Germinal center (tissue), 1 donor: ENCODE measurements around the gene FAM83F.
"Not testable (repeated sequence)": the region's sequence is repeated elsewhere in the genome, so short reads cannot be mapped to it uniquely, and the experiment has no call there.

Source experiments
- DNase-seq: peaks from one replicate; pipeline ENCODE4 v3.0.0; 2012; ENCODE audit warnings: mixed read lengths, low spot score

FAM83F gene

GRCh38 chr22:39965748-39966147, 29.0 kb upstream of the FAM83F start:
- no peak for DNase-seq

DNA sequence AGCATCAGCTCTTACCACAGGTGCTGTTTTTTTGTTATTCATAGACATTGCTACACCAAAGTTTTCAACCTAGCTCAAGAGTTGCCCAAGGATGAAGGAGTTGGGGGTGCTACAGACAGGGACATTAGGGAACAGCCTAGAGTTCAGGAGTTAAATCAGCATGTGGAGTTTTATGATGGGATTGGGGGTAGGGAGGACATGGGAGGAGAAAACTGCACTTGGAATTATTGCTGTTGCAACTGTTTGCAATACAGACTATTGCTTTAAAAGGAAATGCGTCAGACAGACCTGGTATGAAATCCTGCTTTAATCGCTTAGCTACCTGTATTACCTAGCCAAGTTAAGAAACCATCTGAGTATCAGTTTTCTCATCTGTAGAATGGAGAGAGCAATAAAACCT, 28.3 kb upstream of the FAM83F start:
- no peak for DNase-seq

GRCh38 chr22:39967103-39967829, 27.5 kb upstream of the FAM83F start:
- no peak for DNase-seq

- DNase-seq: no peak
Measured at GRCh38 chr22:39967996-39968972, 26.5 kb upstream of the FAM83F start.

DNA sequence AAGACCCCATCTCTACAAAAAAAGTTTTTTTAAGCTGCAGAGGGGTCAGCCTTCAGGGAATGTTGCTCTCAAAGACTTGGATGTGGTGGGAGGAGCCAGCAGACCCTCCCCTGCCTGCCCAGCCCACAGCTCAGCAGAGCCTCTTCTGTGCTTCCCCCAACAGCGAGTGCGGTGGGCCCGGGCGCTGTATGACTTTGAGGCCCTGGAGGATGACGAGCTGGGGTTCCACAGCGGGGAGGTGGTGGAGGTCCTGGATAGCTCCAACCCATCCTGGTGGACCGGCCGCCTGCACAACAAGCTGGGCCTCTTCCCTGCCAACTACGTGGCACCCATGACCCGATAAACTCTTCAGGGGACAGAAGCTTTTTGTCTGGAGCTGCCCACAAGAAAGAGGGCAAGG, 24.0 kb upstream of the FAM83F start:
- no peak for DNase-seq

DNA sequence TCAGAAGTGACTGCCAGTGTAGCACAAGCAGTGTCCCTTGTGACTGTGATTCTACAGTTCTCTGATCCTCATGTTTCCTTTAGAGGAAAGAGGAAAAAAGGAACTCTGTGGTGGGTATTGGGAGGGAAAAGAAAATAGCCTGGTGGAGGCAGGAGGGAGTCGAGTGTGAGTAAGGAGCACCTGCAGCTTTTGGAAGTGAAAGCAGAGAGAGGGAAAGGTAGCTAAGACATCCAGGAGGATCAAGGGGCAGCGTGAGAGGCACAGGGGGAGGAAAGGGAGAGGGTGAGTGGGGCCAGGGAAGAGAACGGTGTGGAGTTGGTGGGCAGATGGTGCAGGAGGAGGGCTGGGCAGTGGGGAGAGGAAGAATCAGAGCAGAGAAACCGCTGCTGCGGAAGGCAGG, 22.1 kb upstream of the FAM83F start:
- DNase-seq: no peak

DNA sequence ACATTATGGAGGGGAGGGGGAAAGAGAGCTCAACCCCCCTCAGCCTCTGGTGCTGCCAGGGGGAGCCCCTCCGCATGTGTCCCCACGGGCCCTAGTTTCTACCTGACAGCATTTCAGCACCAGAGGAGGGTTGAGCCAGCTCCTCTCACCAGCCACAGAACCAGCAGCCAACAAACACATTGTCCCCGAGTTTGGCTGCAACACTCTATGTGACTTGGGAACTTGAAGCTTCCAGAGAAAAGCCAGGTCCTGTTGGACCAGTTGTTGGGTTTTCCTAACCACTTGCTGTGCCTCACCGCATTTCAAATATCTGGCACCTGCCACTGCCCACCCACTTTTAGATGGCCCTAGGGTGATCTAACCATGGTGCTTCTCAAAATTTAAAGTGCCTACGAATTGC, 21.1 kb upstream of the FAM83F start:
- no peak for DNase-seq

DNA sequence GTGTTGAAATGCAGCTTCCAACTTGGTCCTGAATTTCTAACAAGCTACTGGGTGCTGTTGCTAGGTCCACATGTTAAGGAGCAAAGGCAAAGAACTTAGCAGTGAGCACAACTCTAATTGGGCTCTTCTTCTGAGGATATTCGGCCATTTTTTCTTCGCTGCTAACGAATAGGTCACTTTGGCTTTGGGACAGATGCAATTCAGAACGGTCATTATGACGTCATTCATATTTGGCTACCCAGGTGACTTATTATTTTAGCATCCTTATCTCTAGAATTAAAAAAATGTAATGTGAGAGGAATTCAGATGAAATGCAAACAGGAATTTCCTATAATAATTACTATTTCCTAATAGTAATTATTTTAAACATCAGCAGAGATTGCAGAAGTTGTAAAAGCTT, 20.7 kb upstream of the FAM83F start:
- DNase-seq: no peak

GRCh38 chr22:39979048-39979447, 15.7 kb upstream of the FAM83F start:
- no peak for DNase-seq

DNA sequence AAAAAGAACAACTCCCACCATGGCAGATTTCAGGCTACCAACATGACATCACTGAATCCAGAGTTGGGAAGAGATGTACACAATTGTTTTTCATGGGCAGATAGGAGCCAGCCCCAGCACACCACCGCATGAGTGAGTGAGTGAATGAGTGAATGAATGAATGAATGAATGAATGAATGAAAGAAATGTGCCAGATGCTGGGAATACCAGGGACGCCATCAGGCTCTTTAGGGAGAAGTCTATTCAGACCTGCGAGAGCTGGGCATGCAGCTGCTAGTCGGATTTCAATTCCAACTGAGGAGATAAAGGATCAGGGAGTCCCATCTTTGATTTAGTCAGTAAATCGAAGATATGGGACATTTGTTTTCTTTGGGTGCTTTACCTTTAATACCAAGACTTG, 15.3 kb upstream of the FAM83F start:
- no peak for DNase-seq

DNA sequence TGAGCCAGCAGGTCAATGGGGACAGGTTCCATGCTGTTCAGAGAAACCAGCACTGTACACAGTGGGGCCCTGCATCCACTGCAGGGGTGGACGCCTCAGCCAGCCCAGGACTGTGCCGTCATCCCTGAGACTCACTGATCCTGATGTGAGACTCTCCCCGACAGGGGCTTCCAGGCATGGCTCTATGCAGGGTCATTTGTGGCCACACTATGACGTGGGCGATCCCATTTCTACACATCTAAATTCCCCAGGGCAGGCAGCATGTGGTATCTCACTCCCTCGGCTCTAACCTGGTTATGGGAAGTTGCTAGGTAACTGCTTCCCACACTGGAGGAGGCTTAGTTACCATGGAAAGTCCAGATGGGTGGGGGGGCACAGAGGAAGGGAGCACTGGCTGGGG, 14.2 kb upstream of the FAM83F start:
- no peak for DNase-seq

DNA sequence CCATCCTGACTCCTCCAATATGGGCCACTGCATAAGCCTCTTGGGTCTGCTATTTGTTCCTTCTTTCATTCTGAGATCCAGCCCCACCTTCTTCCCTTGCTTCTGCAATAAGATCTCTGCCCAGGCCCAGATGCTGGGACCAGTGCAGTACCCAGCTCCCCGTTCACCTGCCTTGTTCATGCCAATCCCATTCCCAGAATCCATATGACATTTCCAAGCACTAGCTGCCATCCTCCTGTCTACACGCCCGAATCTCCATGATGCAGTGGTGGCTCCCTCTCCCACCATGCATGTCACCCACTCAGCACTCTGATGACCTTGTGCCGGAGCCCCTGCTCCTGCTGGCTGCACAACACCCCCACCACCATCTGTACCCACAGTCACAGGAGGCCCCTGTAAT, 11.4 kb upstream of the FAM83F start:
- DNase-seq: no peak

- DNase-seq: no peak
Measured at GRCh38 chr22:39984006-39984405, 10.7 kb upstream of the FAM83F start.

DNA sequence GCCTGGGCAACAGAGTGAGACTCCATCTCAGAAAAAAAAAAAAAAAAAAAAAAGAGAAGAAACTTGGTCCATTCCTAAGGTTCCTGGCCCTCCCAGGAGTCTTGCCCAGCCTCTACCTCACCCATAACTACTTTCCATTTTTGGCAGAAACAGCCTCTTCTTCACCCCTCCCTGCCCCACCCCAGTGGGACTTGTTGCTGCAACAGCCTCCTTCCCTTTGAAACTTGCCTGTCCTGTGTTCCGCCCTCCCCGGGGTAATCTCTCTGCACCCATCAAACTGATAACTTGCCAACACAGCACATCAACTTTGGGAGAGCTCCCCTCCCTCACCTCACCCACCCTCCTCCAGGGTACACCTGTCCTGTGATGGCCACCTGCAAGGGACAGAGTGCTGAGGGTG, 10.0 kb upstream of the FAM83F start:
- no peak for DNase-seq

GRCh38 chr22:39985383-39986035, 9.2 kb upstream of the FAM83F start:
- no peak for DNase-seq

DNA sequence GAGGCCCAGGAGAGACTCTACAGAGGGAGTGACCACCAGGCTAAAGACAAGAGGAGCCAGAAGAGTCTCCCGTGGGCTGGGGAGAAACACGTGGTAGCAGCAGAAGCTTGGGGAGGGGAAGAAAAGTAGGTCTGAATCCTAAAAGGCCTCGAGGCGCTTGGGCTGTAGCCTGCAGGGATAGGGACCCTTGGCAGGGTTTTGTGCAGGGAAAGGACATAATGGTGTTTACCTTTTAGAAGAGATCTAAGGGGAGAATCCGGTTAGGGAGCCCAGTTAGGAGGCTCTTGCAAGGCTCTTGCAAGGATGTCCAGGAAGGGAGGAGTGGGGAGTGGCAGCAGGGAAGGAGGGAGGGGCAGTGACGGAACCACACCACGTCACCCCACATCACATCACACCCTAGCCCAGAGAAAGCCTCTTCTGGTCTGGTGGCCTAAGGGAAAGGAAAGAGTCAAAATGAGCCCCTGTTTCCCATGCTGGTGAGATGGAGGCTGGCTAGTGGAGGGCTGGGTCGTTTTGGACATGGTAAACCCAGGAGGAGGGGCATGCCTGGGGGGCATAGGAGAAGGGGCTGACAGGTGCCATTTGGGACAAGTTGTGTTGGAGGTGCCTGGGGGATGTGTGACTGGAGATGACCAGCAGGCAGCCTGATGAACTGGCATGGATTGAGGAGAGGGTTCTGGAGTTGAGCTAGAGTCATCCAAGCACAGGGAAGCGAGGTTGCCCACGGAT, 6.2 kb upstream of the FAM83F start:
- DNase-seq: no peak

DNA sequence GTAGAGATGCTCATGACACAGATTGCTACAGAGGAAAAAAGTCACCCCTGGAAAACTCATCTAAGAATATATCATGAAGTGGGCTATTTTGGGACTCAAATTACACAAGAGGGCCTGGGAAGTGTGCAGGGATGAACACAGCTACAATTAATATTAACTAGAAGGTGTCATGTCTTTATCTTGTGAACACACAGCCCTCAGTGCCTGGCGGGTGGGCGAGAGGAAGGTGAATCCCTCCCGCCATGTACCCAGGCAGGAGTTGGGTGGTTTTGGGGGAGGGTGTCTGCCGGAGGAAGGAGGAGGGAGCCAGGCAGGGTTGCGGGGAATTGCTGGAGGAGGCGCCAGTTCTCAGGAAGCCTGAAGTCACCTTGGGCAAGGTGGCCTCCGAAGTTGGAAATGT, 5.1 kb upstream of the FAM83F start:
- no peak for DNase-seq

DNA sequence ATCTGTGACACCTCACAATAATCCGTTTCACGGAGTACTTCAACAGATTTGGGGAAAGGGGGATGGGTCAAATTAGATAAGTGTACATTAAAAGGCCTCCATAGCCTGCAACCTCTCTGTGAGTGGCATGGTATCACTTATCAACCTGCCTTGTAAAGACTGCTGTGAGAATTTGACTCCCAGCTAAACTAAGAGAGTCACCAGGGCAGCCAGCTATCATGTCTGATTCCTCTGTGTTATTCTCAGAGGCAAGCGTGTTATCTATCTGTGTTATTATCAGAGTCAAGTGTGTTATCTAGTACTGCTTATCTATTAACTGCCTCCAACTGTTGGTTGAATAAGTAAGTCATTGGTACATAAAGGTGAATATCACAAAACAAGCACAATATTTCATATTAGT, 4.1 kb upstream of the FAM83F start:
- DNase-seq: no peak

DNA sequence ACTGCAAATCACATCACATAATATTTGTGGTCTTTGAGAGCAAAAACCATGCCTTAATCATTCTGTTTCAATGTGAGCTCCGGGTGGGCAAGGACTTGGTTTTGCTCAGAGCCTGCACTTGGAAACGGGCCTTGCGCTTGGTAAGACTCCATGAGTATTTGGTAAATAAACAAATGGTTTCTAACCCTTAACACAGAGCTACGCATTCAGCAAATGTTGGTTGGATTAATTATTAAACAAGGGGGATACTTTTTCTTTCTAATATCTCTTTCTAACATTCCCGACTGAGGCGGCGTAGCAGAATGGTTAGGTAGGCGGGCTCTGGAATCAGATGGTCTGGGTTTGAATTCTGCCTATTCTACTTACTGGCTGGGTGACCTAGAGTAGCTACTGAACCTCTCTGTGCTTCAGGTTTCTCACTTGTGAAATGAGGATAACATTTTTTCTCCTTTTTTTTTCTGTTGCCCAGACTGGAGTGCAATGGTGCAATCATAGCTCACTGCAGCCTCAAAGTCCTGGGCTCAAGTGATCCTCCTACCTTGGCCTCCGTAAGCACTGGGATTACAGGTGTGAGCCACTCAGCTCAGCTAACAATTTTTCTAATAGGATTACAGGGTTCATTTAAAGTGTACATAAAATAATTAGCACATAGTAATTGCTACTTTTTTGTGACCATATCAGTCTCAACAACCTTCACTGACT, 3.4 kb upstream of the FAM83F start:
- no peak for DNase-seq

DNA sequence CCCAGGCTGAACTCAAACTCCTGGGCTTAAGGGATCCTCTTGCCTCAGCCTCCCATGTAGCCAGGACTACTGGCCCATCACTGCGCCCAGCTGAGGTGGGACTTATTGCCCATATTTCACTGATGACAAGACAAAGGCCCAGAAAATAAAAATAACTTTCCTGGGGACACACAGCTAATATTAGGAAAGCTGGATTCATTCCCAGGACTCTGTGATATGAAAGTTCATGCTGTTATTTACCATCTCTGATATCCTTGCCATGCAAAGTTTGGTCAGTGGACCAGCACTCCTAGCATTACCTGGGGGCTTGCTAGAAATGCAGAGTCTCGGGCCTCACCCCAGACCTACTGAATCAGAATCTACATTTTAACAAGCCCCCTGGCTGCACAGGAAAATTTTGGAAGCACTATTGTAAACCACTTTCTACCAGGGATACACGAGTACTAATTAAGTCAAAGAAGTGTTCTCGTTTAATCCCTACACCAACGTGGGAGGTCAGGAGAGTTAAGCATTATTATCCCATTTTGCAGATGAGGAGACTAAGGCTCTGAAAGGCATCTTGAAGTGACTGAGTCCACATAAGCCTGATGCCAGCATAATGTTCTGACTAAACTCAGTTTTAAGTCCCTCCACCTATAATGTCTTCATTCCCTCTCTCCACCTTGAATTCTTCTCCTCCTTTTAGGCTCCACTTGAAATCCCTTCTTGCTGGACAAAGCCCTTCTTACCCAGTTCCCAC, 2.5 kb upstream of the FAM83F start:
- no peak for DNase-seq

GRCh38 chr22:39992894-39993293, 1.9 kb upstream of the FAM83F start:
- DNase-seq: not testable (repeated sequence)
